Liver (tissue), 3 donors: Measurements from ENCODE around the gene RHEX.
"Not testable (repeated sequence)": the region's sequence is repeated elsewhere in the genome, so short reads cannot be mapped to it uniquely, and the experiment has no call there.

Experiments used
- FOXA1 ChIP-seq: IDR thresholded peaks from 2 replicates; pipeline ENCODE4 v1.6.1; 2016; ENCODE audit warnings: antibody characterized with exemption
- GABPA ChIP-seq, 2 donors: IDR thresholded peaks in 1 of 2; conservative IDR thresholded peaks in 1 of 2; 2 replicates each; pipeline ENCODE4 v1.6.1; 2016; ENCODE audit warnings: antibody characterized with exemption in 2 of 2, mild to moderate bottlenecking in 1 of 2, moderate library complexity in 1 of 2
- NR2F2 ChIP-seq: IDR thresholded peaks from 2 replicates; pipeline ENCODE4 v1.6.1; 2016; ENCODE audit warnings: antibody characterized with exemption
- RAD21 ChIP-seq, 2 donors: IDR thresholded peaks; 2 replicates each; pipeline ENCODE4 v1.6.1; 2016; ENCODE audit warnings: antibody characterized with exemption in 2 of 2, mild to moderate bottlenecking in 2 of 2
- REST ChIP-seq: IDR thresholded peaks from 2 replicates; pipeline ENCODE4 v1.6.1; 2016; ENCODE audit warnings: antibody characterized with exemption, mild to moderate bottlenecking
- RXRA ChIP-seq, 2 donors: IDR thresholded peaks; 2 replicates each; pipeline ENCODE4 v1.6.1; 2017 to 2018; ENCODE audit warnings: antibody characterized with exemption in 2 of 2, mild to moderate bottlenecking in 1 of 2
- SP1 ChIP-seq: IDR thresholded peaks from 2 replicates; pipeline ENCODE4 v1.6.1; 2018; ENCODE audit warnings: antibody characterized with exemption, mild to moderate bottlenecking
- TAF1 ChIP-seq: conservative IDR thresholded peaks from 2 replicates; pipeline ENCODE4 v1.6.1; 2016; ENCODE audit warnings: antibody characterized with exemption, mild to moderate bottlenecking
- YY1 ChIP-seq: IDR thresholded peaks from 2 replicates; pipeline ENCODE4 v1.6.1; 2016; ENCODE audit warnings: antibody characterized with exemption, mild to moderate bottlenecking
- TF ChIP-seq, protein P1 (sequence below): fragments of 150-350 bp; IDR thresholded peaks from 2 replicates; pipeline ENCODE4 v1.5.1; 2017; ENCODE audit warnings: improper control_type of control experiment, low read depth, low read length; ENCODE audit not compliant: missing input control
- TF ChIP-seq, protein P2 (sequence below): IDR thresholded peaks from 2 replicates; pipeline ENCODE4 v1.6.1; 2016; ENCODE audit warnings: antibody characterized with exemption
- TF ChIP-seq, protein P3 (sequence below): IDR thresholded peaks from 2 replicates; pipeline ENCODE4 v1.6.1; 2016; ENCODE audit warnings: antibody characterized with exemption
- donor health status: healthy.
- donor health status: healthy.

GRCh38 chr1:206064001-206064400, 11.0 kb downstream of the RHEX start:
- TF ChIP-seq YY1; GABPA (IDR thresholded peaks at IDR 0.05 in 1 of 2, conservative IDR thresholded peaks at IDR 0.05 in 1 of 2); TAF1; NR2F2; FOXA1; RXRA (IDR thresholded peaks at IDR 0.05); RAD21 (IDR thresholded peaks at IDR 0.05); REST; SP1: not testable (repeated sequence)
- TF ChIP-seq, protein P1, sequence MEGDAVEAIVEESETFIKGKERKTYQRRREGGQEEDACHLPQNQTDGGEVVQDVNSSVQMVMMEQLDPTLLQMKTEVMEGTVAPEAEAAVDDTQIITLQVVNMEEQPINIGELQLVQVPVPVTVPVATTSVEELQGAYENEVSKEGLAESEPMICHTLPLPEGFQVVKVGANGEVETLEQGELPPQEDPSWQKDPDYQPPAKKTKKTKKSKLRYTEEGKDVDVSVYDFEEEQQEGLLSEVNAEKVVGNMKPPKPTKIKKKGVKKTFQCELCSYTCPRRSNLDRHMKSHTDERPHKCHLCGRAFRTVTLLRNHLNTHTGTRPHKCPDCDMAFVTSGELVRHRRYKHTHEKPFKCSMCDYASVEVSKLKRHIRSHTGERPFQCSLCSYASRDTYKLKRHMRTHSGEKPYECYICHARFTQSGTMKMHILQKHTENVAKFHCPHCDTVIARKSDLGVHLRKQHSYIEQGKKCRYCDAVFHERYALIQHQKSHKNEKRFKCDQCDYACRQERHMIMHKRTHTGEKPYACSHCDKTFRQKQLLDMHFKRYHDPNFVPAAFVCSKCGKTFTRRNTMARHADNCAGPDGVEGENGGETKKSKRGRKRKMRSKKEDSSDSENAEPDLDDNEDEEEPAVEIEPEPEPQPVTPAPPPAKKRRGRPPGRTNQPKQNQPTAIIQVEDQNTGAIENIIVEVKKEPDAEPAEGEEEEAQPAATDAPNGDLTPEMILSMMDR: not testable (repeated sequence)
- TF ChIP-seq, protein P2, sequence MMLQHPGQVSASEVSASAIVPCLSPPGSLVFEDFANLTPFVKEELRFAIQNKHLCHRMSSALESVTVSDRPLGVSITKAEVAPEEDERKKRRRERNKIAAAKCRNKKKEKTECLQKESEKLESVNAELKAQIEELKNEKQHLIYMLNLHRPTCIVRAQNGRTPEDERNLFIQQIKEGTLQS: not testable (repeated sequence)
- TF ChIP-seq, protein P3, sequence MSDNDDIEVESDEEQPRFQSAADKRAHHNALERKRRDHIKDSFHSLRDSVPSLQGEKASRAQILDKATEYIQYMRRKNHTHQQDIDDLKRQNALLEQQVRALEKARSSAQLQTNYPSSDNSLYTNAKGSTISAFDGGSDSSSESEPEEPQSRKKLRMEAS: not testable (repeated sequence)
